HK-2 (cell line): Measurements from ENCODE around the gene FASTKD2.
A peak's percentile ranks its signal among the peaks of the same experiment; 100 is the strongest.
"Not testable (repeated sequence)": the region's sequence is repeated elsewhere in the genome, so short reads cannot be mapped to it uniquely, and the experiment has no call there.

Source experiments
- DNase-seq: peaks from one replicate; pipeline ENCODE4 v3.0.0-alpha.2; 2018; ENCODE audit not compliant: unreplicated experiment

The FASTKD2 gene

GRCh38 chr2:206790311-206790935 lies 25.0 kb downstream of the FASTKD2 start:
- DNase-seq, result no peak

GRCh38 chr2:206792645-206793044 lies 27.2 kb downstream of the FASTKD2 start:
- no peak for DNase-seq

DNA sequence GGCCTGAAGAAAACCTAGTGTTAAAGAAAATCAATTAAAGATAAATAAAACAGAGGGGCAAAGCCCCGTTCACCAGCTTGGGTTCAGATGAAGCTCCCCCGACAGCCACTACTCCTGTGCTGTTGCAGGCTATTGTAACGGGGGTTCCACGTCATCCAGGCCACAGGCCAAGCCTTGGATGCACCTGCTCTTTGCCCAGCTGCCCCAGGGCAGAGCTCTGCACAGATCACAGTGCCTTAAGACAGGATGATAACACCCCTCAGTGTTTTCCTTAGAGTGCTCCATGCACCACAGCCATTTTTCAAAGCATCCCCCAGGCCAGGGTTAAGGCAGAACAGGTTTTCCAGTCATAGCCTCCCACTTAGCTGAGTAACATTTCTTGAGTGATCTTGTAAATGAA lies 32.0 kb downstream of the FASTKD2 start:
- DNase-seq, result no peak

- DNase-seq, result no peak
Observed at GRCh38 chr2:206798000-206798399, 32.6 kb downstream of the FASTKD2 start.

DNA sequence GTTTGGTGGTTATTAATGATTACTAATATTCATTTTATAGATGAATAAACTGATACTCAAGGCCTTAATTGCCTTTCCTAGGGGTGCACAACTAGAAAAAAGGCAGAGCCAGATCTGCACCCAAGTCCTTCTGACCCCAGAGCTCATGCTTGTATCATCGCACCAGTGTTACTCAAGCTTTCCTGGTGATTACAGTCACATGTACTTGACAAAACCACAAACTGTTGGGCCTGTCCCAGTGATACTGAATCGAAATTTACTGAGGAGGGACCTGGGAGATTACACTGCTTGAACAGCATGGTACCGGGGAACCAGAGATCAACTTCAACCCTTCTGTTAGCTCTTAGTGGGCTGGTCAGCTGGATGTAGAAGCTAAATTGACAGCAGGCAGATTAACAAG lies 33.7 kb downstream of the FASTKD2 start:
- no peak for DNase-seq

DNA sequence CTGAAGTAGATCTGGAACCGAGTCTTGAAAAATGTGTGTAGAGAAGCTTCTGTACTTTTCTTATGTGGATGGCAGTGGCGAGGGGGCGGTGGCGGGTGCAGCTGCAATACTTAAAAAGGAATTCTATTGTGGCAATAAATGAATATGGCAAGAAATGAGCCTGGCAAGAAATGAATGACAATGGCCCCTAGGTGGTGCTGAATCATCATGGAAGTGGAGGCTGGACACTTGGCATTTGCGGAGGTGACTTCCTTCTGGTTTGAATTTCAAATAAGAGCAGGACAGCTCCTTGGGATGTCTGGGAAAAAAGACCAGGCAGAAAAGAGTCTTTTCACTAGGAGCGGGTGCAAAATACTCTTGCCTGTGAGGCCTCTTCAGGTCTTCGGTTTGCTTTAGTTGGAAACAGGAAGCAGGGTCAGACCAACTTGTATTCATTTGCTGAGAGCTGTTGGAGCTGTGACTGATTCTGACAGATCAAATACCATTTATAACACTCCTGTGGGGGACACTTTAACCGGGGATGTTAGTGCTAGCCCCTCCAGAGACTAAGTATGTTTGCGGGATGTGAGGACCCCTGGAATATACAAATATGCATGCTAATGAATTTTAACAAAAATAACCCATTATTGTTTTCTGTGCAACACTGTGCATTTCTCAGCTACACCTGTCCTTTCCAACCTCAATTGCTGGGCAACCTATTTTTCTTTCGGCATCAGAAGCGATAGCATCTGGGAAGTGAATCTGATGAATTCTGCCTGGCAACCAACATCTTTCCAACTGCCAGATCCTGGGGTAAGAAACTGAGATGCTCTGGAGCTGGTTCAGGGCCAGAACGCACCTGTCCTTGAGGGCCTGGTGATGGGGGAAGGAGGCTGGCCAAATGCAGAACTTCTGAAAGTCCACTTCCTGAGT lies 35.4 kb downstream of the FASTKD2 start:
- DNase-seq, result peak; percentile 53

DNA sequence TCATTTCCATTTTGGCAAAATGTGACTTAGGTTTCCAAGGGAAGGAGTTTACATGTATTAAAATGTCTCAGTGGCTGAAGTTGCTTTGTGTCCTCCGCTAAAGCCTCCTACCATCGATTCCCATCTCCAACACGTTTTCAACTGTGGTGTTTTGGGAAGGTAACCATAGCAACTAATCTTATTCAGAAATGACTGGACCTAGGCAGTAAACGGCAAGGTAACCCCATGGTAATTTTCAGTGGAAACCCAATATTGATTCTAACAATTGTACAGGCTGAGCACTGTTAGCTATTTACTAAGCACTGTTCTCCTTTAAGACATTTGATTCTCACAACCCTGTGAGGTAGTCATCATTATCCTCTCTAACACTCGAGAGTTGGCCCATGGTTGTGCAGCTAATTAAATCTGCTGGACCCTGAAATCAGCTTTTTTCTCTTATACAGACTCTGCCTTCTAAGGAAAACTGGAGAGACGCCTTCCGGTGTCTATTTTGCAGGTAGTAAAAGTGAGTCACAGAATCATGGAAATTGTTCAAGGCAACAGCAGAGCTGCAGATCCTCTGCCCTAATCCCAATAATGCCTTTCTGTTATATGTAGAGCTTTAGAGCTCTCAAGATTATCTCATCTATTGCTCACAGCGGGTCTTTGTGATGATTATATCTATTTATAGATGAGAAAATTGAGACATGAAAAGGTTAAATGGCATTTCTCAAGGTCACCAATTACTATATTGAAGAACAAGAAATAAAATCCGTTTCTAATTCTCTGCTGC lies 36.2 kb downstream of the FASTKD2 start:
- DNase-seq, result no peak

DNA sequence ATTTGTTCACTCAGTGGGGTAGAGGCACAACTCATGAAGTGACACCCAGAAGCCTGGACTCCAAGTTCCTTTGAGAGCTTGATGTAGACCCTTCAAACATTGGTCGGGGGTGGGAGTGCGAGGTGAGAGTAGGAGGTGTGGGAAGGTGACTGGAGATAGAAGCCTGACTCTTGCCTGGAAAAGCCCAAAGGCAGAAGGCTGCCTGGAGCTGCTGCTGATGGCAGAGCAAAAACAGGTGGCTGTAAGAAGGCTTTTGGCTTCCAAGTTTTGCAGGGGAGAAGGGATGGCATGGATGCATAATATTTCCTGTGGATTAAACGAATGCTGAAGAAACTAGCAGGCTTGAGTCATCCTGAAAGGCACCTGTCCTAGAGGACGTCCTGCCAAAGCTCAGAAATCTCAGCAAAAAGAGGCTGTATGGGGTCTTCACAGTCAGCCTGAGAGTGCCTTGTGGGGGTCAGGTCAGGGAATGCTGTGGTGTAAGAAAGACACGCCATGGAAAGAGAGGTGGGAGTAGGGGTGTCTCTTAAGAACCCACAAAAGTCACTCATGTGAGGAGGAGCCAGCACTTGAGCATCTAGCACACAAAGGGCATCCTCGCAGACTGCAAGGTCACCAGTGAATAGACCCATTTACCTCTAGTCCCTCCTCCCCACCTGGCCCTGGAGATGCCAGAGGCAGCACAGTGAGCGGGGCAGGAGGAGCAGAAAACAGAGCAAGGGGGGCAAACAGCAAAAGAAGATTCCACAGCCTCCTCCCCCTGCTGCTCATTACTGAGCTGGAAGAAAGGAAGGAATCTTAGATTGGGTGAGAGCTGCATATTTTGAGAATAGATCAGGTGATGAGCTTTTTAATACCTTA lies 37.5 kb downstream of the FASTKD2 start:
- DNase-seq, result no peak

GRCh38 chr2:206804326-206804725 lies 38.9 kb downstream of the FASTKD2 start:
- DNase-seq, result no peak

- no peak for DNase-seq
Observed at GRCh38 chr2:206805887-206806607, 40.6 kb downstream of the FASTKD2 start.

DNA sequence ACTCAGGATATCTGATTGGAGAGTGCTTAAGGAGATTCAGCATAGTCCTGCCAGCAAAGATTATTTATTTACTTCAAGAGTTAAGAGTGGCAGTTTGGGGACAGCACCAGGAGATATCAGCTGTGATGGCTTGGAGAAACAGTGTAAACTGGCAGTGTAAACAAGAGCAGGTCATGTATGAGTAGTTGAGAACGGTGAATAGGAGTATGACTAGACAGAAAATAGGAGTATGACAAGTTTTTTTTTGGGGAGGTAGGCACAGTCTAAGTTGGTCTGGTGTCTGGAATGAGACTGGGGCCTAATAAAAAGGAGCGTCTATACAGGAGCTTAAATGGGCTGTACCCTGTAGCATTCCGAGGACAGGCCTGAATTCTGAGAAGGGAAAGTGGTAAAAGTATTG lies 42.2 kb downstream of the FASTKD2 start:
- DNase-seq, result not testable (repeated sequence)

DNA sequence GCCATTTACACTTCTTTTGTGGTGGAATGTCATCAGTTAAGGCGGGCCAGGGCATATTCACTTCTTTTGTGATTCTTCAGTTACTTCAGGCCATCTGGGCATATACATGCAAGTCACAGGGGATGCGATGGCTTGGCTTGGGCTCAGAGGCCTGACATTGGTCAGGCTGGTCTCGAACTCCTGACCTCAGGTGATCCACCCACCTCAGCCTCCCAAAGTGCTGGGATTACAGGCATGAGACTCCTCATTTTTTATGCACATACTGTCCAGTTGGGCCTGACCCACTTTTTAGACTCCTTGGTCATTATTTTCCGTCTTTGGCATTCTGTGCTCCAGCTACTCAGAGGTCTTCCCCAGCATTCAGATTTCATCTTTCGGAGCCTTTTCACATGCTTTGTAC lies 47.1 kb downstream of the FASTKD2 start:
- not testable (repeated sequence) for DNase-seq

- no peak for DNase-seq
Observed at GRCh38 chr2:206814498-206814897, 49.1 kb downstream of the FASTKD2 start.

- no peak for DNase-seq
Observed at GRCh38 chr2:206820807-206821206, 55.4 kb downstream of the FASTKD2 start.

DNA sequence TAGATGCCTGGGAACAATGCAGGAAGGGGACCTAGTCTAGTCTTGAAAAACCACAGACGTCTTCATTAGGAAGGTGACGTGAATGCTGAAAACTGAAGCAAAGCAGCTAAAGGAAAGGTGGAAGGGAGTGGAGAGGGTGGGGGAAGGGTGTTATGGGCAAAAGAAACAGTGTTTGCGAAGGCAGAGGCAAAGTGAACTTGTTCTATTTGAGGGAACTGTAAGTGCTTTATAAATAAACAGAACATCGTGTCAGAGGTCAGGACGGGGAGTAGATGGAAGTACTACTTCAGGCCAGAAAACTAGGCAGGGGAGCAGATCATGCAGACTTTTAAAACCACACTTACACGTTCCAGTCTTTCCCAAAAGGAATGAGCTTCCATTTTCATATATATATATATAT lies 57.8 kb downstream of the FASTKD2 start:
- no peak for DNase-seq

DNA sequence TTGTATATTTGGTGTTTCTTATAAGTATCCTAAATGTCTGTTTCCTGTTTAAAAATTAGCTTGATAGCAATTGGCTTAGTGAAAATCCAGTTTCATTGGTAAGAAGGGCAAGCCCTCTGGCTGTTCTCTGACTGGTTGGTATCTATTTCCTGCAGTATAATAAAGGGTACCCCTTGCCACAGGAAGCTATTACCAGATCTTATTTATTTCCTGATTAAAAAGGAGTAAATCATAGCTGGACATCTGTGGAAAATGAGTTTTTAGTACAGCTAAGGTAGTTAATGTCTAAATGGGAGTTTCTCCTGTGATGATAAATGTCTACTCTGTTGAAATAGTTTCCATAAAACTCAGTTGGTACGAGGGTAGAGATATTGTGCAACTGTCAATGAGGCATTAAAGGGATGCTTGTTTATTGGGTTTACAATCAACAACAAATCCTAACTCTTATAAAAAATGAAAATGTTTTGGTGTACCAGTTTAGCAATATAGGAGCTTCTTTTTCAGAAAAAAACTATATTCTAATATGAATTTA lies 58.7 kb downstream of the FASTKD2 start:
- DNase-seq, result no peak

DNA sequence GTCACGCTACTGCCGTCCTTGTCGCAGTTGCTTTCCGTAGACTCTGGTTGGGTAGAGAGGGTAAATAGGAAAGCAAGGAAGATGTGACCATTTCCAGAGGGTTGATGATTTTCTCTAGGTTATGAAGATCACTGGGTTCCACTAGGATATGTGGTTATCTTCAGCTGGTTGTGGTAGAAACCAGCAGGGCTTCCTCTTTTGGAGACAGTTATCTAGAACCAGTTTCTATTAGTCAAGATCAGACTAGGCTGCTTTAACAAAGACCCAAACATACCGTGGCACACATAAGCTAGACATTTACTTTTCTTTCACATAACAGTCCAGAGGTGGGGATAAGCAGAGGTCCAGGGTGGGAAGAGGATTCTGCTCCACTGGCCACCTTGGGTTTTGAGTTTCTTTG lies 59.6 kb downstream of the FASTKD2 start:
- DNase-seq, result no peak

DNA sequence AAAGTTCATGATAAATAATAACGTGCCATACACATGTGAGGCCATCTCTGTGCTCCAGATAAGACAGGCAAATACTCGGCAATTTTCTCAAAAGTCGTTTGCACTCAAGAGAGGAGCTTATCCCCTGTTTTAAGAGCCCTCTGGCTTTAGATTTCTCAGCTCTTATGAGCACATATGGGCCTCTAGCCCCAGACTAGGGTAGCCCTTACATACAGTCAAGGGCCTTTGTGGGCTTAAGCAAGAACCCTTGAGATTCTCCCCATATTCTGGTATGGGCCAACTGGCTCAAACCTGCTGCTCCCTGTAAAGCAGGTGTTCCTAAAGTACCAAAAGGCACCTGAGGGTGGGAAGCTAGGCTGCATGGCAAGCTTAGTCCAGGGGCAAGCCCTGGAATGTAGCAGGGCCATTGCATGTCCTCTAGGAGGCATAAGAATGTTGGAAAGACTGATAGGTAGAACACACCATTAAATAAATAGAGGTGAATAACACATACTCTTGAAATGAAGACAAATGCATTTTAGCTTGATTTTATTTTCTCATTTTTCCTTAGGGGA lies 66.1 kb downstream of the FASTKD2 start:
- DNase-seq, result no peak

DNA sequence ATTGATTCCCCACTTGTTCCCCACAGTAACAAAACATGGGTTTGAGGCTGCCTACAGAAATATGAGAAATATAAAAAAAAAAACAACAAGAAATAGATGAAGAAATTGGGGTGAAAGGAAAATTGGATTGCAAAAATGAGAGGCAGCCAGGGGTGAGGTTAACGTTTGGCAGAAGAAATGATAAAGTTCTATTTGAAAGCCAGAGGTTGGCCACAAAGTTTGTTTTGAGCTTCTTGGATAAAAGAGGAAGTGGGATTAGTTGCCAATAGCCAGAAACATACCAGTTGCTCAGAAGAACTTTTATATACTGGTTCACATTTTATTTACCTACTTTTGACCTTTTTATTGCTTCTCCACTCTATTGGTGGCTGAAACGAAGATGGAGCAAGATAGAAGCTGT lies 67.5 kb downstream of the FASTKD2 start:
- DNase-seq, result no peak

- DNase-seq, result no peak
Observed at GRCh38 chr2:206833291-206833690, 67.9 kb downstream of the FASTKD2 start.
